GM19463 (cell line): ENCODE results near the gene B9D2.
"Not testable (repeated sequence)": the region's sequence is repeated elsewhere in the genome, so short reads cannot be mapped to it uniquely, and the experiment has no call there.

Source experiments
- ATAC-seq: cut with Tn5 transposase; IDR thresholded peaks from one replicate; pipeline ENCODE4 v1.9.1; 2021; ENCODE audit warnings: mild to moderate bottlenecking, moderate library complexity; ENCODE audit not compliant: unreplicated experiment

Gene B9D2

GRCh38 chr19:41363753-41364523, at the start of gene B9D2:
Gene B9D2, minus strand, starts transcription at chr19:41364149. Its CDS starts 630 bp downstream, at chr19:41363519.
- peak; percentile 74 for ATAC-seq

- no peak for ATAC-seq
These were observed 49.0 kb upstream of the B9D2 start for GRCh38 chr19:41412953-41413352.

GRCh38 chr19:41411968-41412265, 48.0 kb upstream of the B9D2 start:
- no peak for ATAC-seq

DNA sequence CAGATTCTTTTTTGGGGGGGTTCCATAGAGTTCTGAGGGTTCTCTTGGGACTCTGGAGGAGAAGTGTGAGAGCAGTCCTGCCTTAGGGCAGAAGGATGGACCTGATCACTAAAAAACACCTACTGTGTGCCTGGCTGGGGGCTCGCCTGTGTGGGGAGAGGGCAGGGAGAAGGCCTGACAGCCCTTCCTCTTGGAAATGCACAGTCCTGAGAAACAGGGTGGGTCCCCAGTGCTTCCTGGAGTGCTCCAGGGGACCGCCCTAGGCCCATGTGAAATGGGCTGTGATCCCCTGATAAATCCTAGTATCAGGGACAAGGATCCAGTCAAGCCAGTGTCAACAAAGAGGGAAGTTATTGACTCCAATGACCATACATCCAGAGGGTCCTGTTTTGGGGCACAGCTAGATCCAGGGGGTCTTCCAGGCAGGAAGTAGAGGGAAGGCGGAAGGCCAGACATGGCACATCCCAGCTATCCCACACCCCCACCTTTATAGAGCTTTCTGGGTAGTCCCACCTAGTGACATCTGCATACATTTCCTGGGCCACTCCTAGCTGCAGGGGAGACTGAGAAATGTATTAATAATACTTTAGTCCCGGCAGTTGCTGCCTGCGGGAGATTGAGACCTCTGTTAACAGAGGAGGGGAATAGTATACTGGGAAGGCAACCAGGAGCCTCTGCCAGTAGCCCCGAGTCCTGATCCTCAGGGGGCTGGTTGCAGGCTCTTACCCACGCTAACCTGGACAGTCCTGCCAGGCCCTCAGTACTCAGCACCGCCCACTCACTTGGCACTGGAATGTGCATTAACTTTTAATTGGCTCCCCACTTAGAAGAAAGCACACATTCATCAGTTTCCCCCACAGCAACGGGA, 47.4 kb upstream of the B9D2 start:
- no peak for ATAC-seq

DNA sequence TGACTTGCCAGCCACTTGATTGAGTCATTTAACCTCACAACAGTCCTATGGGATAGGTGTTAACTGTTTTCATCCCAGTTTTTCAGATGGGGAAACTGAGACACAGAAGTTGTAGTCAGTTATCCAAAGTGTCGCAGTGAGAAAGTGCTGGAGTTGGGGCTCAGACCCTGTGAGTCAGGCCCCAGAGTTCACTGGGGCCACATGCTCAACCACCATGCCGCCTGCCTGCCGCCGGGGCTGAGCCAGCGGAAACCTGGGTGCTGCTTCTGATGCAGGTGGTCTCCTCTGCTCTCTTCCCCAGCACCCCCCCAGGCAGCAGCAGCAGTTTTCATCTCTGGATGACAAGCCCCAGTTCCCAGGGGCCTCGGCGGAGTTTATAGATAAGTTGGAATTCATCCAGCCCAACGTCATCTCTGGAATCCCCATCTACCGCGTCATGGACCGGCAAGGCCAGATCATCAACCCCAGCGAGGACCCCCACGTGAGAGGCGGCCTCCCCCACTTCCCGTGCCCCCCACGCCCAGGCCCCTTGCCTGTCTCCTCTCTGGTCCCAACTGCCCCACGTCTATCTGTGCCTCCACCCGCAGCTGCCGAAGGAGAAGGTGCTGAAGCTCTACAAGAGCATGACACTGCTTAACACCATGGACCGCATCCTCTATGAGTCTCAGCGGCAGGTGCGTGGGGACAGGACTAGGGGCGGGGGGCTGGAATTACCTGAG, 46.5 kb upstream of the B9D2 start:
- no peak for ATAC-seq

DNA sequence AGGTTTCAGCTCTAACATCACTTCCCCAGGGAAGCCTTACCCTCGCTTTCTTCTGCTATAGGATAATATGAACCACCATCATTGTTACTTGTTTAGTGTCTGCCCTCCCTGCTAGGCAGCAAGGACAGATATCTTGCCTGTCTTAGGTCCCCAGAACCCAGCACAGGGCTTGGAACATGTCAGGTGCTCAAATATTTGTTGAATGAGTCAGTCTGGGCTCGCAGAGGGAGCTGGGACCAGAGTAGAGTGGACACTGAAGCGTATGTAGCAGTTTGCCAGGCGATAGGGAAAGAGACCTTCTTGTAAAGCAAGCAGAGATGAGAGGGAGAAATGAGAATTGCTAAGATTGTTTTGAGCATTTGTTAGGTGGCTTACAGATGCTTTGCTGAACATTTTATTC, 45.3 kb upstream of the B9D2 start:
- ATAC-seq = no peak

DNA sequence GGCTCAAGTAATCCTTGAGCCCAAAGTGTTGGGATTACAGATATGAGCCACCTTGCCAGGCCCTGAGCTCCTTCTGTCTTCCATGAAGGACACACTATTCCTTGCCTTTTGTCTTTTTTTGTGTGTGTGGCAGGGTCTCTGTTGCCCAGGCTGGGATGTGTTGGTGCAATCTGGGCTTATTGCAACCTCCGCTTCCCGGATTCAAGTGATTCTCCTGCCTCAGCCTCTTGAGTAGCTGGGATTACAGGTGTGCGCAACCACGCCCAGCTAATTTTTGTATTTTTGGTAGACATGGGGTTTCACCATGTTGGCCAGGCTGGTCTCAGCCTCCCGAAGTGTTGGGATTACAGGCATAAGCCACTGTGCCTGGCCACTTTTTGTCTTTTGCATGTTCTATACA, 44.9 kb upstream of the B9D2 start:
- ATAC-seq = not testable (repeated sequence)

DNA sequence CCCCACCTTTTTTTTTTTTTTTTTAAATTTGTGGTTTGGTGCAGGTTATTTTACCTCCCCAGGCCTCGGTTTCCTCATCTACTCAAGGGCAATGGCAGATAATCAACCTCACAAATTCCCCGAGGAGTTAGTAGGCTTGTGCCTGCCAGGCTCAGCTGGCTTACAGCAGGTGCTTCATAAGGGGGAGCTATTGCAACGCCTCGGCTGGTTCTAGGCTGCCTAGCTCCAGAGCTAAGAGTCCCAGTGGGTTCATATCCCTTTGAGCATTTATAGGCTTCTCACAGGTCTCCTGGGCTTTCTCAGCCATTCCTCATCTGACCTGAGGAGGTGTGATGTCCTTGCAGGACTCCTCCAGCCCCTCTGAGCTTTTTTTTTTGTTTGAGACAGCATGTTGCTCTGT, 44.3 kb upstream of the B9D2 start:
- no peak for ATAC-seq

GRCh38 chr19:41407271-41407670, 43.3 kb upstream of the B9D2 start:
- ATAC-seq = no peak

- ATAC-seq = no peak
These were observed 41.8 kb upstream of the B9D2 start for GRCh38 chr19:41405776-41406175.

DNA sequence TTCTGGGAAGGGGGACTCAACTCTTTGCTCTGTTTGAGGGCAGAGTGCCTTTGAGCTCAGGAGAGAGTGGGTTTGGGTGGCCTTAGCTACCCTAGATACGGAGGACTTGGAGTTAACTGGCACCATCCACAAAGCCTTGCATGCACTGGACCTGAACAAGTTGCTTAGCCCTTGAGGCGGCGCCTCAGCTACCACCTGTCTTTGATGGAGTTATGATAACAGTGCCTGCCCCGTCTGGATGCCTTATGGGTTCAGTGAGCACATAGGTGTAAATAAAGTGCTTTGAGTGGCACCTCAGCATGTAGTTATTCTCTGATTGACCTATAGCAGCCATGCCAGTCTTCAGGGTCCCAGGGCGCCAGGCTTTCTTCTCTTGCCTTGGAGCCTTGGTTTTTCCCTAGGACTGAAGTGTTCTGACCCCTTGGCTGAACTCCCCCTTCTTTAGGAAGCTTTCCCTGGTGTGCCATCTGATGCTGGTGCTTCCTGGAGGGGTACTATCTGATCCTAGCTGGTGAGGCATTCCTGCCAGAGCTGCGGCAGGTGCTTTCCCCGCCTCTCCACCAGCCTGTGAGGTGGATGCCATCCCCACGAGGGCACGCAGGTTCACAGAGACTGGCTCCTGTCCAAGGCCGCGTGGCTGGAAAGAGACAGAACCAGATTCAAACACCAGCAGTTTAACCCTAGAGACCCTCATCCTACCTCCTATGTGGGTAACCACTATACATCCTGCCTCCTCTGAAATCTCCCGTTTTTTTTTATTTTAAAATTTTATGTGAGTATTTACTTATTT, 39.4 kb upstream of the B9D2 start:
- no peak for ATAC-seq

DNA sequence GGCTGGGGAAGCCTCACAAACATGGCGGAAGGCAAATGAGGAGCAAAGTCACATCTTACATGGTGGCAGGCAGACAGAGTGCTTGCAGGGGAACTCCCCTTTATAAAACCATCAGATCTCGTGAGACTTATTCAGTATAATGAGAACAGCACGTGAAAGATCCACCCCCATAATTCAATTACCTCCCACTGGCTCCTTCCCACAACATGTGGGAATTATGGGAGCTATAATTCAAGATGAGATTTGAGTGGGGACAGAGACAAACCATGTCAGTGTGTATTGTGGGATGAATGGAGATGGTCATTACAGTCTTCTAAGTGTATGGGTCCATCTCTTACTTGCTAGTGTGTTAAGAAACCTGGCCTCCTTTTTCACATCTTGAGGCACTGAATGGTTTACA, 38.1 kb upstream of the B9D2 start:
- no peak for ATAC-seq

- no peak for ATAC-seq
These were observed 37.5 kb upstream of the B9D2 start for GRCh38 chr19:41401483-41401882.

- no peak for ATAC-seq
These were observed 35.6 kb upstream of the B9D2 start for GRCh38 chr19:41399525-41399924.

DNA sequence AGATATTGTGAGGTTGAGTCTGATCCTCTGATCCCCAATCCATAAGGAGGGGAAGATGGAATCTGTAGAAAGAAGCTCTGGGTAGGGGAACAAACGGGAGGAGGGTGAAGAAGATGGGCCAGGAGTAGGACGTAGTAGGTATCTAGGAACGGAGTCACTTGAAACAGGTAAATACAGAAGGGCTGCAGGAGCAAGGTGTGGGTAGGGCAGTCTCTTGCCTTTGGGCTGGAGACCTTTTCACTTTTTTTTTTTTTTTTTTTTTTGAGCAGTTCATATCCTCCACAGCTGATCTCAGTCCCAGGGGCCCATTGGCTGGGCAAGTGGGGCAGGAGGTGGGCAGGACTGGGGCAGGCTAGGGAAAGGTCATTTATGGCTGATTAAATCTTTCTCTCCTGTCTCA, 35.1 kb upstream of the B9D2 start:
- no peak for ATAC-seq

DNA sequence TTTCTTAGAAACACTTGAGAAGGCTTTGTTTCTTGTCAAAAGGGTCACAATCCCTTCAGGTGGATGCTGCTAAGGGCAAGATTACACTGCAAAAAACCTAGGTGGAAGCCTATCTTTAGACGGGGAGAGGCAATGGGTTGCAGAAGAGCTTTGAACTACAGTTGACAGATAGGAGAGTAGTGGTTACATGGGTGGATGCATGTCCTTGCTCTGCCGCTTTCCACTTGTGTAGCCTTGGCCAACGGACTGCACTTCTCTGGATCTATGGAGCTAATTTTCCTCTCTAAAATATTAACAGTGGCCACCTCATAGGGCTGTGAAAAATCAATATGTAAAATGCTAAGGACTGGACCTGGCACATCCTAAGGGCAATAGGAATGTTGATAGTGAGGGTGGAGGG, 34.6 kb upstream of the B9D2 start:
- ATAC-seq = no peak

DNA sequence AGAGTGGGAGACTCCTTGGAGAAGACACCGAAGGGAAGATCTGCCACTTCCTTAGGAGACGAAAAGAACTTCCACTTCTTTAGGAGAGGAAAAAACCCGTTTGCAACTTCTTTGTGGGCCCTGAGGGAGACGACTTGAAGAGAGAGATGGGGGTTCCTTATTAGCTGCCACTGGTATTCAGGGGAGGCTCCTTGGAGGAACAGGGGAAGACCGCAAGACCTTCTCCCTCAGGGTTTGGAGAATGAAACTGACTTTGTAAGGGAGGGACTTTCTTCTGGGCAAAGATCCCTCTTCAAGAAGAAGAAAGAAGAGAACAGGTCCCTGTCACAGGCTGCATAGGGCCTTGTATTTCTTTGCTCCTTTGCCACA, 34.1 kb upstream of the B9D2 start:
- ATAC-seq = no peak

GRCh38 chr19:41397086-41398049, 33.4 kb upstream of the B9D2 start, which contains the start of the genes BCKDHA and EXOSC5:
Gene BCKDHA, plus strand, starts transcription at chr19:41397818. Its CDS starts 10 bp downstream, at chr19:41397828.
Gene EXOSC5, minus strand, starts transcription at chr19:41397359. Its CDS starts 31 bp downstream, at chr19:41397328.
- peak; percentile 91 for ATAC-seq

DNA sequence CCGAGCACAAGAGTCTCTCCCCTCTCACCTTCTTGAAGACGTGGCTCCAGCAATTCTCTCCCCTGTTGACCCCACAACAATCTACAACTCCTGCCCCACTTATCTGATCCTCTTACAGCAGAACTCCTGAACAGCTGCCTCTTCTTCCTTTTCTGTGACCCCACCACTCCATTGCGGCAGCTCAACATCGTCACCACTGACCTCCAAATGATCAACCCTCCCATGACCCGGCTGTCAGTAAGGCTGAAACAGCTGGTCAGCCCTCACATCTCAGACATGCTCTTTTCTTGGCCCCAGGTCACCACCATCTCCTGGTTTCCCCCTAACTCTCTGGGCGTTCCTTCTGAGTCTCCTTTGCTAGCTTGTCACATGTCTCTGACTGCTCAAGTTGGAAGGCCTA, 31.4 kb upstream of the B9D2 start:
- ATAC-seq = no peak

DNA sequence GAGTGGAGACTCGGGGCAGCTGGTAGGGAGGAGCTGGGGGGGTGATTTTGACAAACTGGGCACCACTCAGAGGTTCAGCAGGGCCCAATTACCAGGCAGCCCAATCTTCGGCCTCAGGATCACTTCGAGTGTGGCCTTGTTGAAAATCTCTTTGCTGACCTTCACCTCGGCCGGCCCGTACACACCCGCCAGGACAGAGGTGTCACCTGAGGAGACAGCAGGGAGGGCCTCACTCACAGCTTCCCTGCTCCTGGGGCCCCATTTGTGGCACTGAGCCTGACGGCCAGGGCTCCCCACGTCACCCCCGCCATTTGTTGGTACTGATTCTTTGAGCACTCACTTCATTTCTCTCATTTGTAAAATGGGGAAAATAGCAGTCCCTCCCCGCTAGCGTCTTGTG, 28.8 kb upstream of the B9D2 start:
- ATAC-seq = no peak
